ENCODE results near the gene ADAMTS13. TPM values are rescaled to one million over a fixed set of nuclear protein-coding genes. Genes with fewer than 3 reads are reported as not detected.

ADAMTS13 gene
- polyA plus RNA-seq, 1 donor from 2014 or later, result 13.5 TPM

DNA sequence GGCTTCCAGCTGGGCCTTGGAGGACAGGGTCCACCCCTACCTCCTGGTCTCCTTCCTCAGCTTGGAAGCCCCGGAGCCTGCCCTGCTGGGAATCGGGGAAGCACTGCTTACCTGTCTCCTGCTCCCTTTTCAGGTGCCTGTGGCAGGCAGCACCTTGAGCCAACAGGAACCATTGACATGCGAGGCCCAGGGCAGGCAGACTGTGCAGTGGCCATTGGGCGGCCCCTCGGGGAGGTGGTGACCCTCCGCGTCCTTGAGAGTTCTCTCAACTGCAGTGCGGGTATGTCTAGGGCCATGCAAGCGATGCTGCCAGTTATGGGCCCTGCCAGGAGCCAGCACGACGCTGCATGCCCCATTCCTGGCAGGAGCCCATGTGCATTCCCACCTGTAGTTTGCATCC lies 33.8 kb downstream of the ADAMTS13 start:
- H3K36me3 ChIP-seq (ENCODE audit: insufficient read depth, low read length), result no peaks in the 10 kb centered on the region
- no peaks in the 10 kb centered on the region for H3K27me3 ChIP-seq (ENCODE audit: insufficient read depth, low read depth, low read length)
- TF ChIP-seq EZH2 (IDR thresholded peaks at IDR 0.05; ENCODE audit: borderline replicate concordance, insufficient read depth, low read length, poor library complexity, severe bottlenecking), result no peak
- no peak for TF ChIP-seq SMC3 (conservative IDR thresholded peaks at IDR 0.05; ENCODE audit: poor library complexity)
- TF ChIP-seq TAF1 (IDR thresholded peaks at IDR 0.05; ENCODE audit: low read depth), result no peak
- TF ChIP-seq RAD21 (conservative IDR thresholded peaks at IDR 0.05), result no peak
- TF ChIP-seq POLR2AphosphoS5 (IDR thresholded peaks at IDR 0.05), result no peak
- H3K9me3 ChIP-seq (ENCODE audit: low read length), result no peaks in the 10 kb centered on the region
- H3K4me2 ChIP-seq (ENCODE audit: low read length), result no peak overlapping the region
- no peaks in the 10 kb centered on the region for H3F3A ChIP-seq (ENCODE audit: insufficient read depth, low read length, poor library complexity, severe bottlenecking)
- no peak overlapping the region for H3K27ac ChIP-seq (ENCODE audit: low read length)
- H4K20me1 ChIP-seq (ENCODE audit: insufficient read depth), result no peaks in the 10 kb centered on the region
- no peak overlapping the region for H2AFZ ChIP-seq (ENCODE audit: low read depth, low read length)
- H3K9ac ChIP-seq (ENCODE audit: low read length), result no peak overlapping the region
- H3K79me2 ChIP-seq (replicated peaks; ENCODE audit: insufficient read depth, low read length), result peaks cover 5% of the 10 kb centered on the region
- H3K4me3 ChIP-seq (ENCODE audit: low read length), result no peak overlapping the region
- no peaks in the 10 kb centered on the region for H3K9me2 ChIP-seq (ENCODE audit: insufficient read depth, low read length)

DNA sequence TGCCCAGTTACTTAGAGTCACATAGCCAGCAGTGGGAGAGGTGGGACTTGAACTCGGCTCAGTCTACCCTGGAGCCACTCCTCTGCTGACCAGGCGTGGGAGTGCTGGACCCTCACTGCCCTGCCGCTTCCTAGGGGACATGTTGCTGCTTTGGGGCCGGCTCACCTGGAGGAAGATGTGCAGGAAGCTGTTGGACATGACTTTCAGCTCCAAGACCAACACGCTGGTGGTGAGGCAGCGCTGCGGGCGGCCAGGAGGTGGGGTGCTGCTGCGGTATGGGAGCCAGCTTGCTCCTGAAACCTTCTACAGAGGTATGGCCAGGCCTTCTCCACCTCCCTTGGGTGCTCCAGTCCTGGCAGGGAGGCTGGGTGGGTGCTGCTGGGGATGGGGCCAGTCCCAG lies 34.2 kb downstream of the ADAMTS13 start:
- Histone ChIP-seq H3K36me3 (ENCODE audit: insufficient read depth, low read length) (no peaks in the 10 kb centered on the region), H3K9ac (ENCODE audit: low read length) (no peak overlapping the region), H3K79me2 (replicated peaks; ENCODE audit: insufficient read depth, low read length) (peaks cover 10% of the 10 kb centered on the region), H2AFZ (ENCODE audit: low read depth, low read length) (no peak overlapping the region), H4K20me1 (ENCODE audit: insufficient read depth) (no peaks in the 10 kb centered on the region), H3K4me3 (ENCODE audit: low read length) (no peak overlapping the region), H3F3A (ENCODE audit: insufficient read depth, low read length, poor library complexity, severe bottlenecking) (no peaks in the 10 kb centered on the region), H3K27ac (ENCODE audit: low read length) (no peak overlapping the region), H3K27me3 (ENCODE audit: insufficient read depth, low read depth, low read length) (no peaks in the 10 kb centered on the region), H3K4me2 (ENCODE audit: low read length) (no peak overlapping the region), H3K9me2 (ENCODE audit: insufficient read depth, low read length) (no peaks in the 10 kb centered on the region), H3K9me3 (ENCODE audit: low read length) (no peaks in the 10 kb centered on the region)
- no peak for TF ChIP-seq SMC3 (conservative IDR thresholded peaks at IDR 0.05; ENCODE audit: poor library complexity)
- TF ChIP-seq TAF1 (IDR thresholded peaks at IDR 0.05; ENCODE audit: low read depth), result no peak
- TF ChIP-seq RAD21 (conservative IDR thresholded peaks at IDR 0.05), result no peak
- TF ChIP-seq EZH2 (IDR thresholded peaks at IDR 0.05; ENCODE audit: borderline replicate concordance, insufficient read depth, low read length, poor library complexity, severe bottlenecking), result no peak

DNA sequence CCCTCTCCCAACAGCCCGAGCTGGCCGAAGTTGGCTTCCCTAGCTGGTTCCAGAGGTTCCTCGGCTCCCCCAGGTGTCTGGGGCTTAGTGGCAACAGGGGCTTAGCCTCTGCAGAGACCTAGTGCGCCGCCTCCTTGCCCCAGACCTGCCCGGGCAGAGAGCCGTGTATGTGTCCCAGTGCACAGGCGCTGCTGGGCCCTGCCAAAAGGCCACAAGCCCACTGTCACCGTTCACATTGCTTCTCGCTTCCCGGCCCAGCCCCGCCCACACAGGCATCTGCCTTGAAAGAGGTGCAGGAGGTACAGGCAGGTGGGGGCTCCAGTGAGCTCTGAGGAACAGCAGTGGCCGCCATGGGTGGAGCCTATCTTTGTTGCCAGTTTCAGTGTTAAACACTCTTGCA lies 35.1 kb downstream of the ADAMTS13 start:
- Histone ChIP-seq H3K9me3 (ENCODE audit: low read length) (no peaks in the 10 kb centered on the region), H3K27me3 (ENCODE audit: insufficient read depth, low read depth, low read length) (no peaks in the 10 kb centered on the region), H3K9me2 (ENCODE audit: insufficient read depth, low read length) (no peaks in the 10 kb centered on the region), H3K4me3 (ENCODE audit: low read length) (no peak overlapping the region), H3K27ac (ENCODE audit: low read length) (no peak overlapping the region), H2AFZ (ENCODE audit: low read depth, low read length) (no peak overlapping the region), H3K4me2 (ENCODE audit: low read length) (no peak overlapping the region), H3K36me3 (ENCODE audit: insufficient read depth, low read length) (no peaks in the 10 kb centered on the region), H3K79me2 (replicated peaks; ENCODE audit: insufficient read depth, low read length) (peaks cover 18% of the 10 kb centered on the region), H3K9ac (ENCODE audit: low read length) (no peak overlapping the region), H3F3A (ENCODE audit: insufficient read depth, low read length, poor library complexity, severe bottlenecking) (no peaks in the 10 kb centered on the region), H4K20me1 (ENCODE audit: insufficient read depth) (no peaks in the 10 kb centered on the region)
- TF ChIP-seq EZH2 (IDR thresholded peaks at IDR 0.05; ENCODE audit: borderline replicate concordance, insufficient read depth, low read length, poor library complexity, severe bottlenecking) (no peak), MXI1 (conservative IDR thresholded peaks at IDR 0.05; ENCODE audit: poor library complexity, severe bottlenecking) (no peak), RAD21 (conservative IDR thresholded peaks at IDR 0.05) (no peak), POLR2AphosphoS5 (IDR thresholded peaks at IDR 0.05) (no peak), TAF1 (IDR thresholded peaks at IDR 0.05; ENCODE audit: low read depth) (no peak), EP300 (conservative IDR thresholded peaks at IDR 0.05; ENCODE audit: poor library complexity, severe bottlenecking) (no peak), SMC3 (conservative IDR thresholded peaks at IDR 0.05; ENCODE audit: poor library complexity) (no peak)
- TF ChIP-seq, protein P1, sequence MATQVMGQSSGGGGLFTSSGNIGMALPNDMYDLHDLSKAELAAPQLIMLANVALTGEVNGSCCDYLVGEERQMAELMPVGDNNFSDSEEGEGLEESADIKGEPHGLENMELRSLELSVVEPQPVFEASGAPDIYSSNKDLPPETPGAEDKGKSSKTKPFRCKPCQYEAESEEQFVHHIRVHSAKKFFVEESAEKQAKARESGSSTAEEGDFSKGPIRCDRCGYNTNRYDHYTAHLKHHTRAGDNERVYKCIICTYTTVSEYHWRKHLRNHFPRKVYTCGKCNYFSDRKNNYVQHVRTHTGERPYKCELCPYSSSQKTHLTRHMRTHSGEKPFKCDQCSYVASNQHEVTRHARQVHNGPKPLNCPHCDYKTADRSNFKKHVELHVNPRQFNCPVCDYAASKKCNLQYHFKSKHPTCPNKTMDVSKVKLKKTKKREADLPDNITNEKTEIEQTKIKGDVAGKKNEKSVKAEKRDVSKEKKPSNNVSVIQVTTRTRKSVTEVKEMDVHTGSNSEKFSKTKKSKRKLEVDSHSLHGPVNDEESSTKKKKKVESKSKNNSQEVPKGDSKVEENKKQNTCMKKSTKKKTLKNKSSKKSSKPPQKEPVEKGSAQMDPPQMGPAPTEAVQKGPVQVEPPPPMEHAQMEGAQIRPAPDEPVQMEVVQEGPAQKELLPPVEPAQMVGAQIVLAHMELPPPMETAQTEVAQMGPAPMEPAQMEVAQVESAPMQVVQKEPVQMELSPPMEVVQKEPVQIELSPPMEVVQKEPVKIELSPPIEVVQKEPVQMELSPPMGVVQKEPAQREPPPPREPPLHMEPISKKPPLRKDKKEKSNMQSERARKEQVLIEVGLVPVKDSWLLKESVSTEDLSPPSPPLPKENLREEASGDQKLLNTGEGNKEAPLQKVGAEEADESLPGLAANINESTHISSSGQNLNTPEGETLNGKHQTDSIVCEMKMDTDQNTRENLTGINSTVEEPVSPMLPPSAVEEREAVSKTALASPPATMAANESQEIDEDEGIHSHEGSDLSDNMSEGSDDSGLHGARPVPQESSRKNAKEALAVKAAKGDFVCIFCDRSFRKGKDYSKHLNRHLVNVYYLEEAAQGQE (IDR thresholded peaks at IDR 0.05; ENCODE audit: borderline replicate concordance), result no peak
- TF ChIP-seq, protein P2, sequence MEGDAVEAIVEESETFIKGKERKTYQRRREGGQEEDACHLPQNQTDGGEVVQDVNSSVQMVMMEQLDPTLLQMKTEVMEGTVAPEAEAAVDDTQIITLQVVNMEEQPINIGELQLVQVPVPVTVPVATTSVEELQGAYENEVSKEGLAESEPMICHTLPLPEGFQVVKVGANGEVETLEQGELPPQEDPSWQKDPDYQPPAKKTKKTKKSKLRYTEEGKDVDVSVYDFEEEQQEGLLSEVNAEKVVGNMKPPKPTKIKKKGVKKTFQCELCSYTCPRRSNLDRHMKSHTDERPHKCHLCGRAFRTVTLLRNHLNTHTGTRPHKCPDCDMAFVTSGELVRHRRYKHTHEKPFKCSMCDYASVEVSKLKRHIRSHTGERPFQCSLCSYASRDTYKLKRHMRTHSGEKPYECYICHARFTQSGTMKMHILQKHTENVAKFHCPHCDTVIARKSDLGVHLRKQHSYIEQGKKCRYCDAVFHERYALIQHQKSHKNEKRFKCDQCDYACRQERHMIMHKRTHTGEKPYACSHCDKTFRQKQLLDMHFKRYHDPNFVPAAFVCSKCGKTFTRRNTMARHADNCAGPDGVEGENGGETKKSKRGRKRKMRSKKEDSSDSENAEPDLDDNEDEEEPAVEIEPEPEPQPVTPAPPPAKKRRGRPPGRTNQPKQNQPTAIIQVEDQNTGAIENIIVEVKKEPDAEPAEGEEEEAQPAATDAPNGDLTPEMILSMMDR (IDR thresholded peaks at IDR 0.05; ENCODE audit: poor library complexity, severe bottlenecking), result no peak
